Upper lobe of left lung (tissue), 6 donors: ENCODE results near the gene SEZ6L. TPM values are rescaled to one million over a fixed set of nuclear protein-coding genes. Genes with fewer than 3 reads are reported as not detected.
A peak's percentile ranks its signal among the peaks of the same experiment; 100 is the strongest.

ENCODE experiments used
- ATAC-seq, 2 donors: fragments of 200-7000 bp; cut with Tn5 transposase; one replicate each; pipeline ENCODE4 v1.9.1; 2022; ENCODE audit warnings: mild to moderate bottlenecking in 2 of 2, moderate library complexity in 2 of 2; ENCODE audit not compliant: low FRiP score in 2 of 2
- DNase-seq, 2 donors: peaks; one replicate each; pipeline ENCODE4 v3.0.0-alpha.2; 2019 to 2020
- H3K27ac ChIP-seq, 4 donors: fragments of 200-600 bp; sonication (generic); one replicate each; pipeline ENCODE4 v1.5.1; 2016 to 2019
- H3K27me3 ChIP-seq, 4 donors: fragments of 200-600 bp; sonication (generic); one replicate each; pipeline ENCODE4 v1.5.1; 2017 to 2019
- H3K36me3 ChIP-seq, 4 donors: fragments of 200-600 bp; sonication (generic); one replicate each; pipeline ENCODE4 v1.5.1; 2016 to 2019
- H3K4me1 ChIP-seq, 4 donors: fragments of 200-600 bp; sonication (generic); one replicate each; pipeline ENCODE4 v1.5.1; 2018 to 2019
- H3K4me3 ChIP-seq, 4 donors: fragments of 200-600 bp; sonication (generic); one replicate each; pipeline ENCODE4 v1.5.1; 2017 to 2019; ENCODE audit warnings: mild to moderate bottlenecking in 2 of 4, moderate library complexity in 1 of 4
- H3K9me3 ChIP-seq, 4 donors: fragments of 200-600 bp; sonication (generic); one replicate each; pipeline ENCODE4 v1.5.1; 2018 to 2019
- EP300 ChIP-seq, 4 donors: sonication (generic); formaldehyde crosslinking; IDR thresholded peaks; one replicate each; pipeline ENCODE4 v1.5.1; 2017; ENCODE audit warnings: antibody characterized with exemption in 4 of 4, control low read depth in 2 of 4
- POLR2A ChIP-seq, 4 donors: fragments of 450-650 bp; IDR thresholded peaks; one replicate each; pipeline ENCODE4 v1.5.1; 2016 to 2017; ENCODE audit warnings: antibody characterized with exemption in 4 of 4, mild to moderate bottlenecking in 2 of 4
- POLR2AphosphoS5 ChIP-seq, 2 donors: sonication (generic); formaldehyde crosslinking; IDR thresholded peaks; one replicate each; pipeline ENCODE4 v1.5.1; 2017; ENCODE audit warnings: antibody characterized with exemption in 2 of 2
- WGBS, 2 donors: methylation state at CpG; one replicate each; pipeline ENCODE4 v1.1.5; 2017 to 2018; 5-methylcytosine and 5-hydroxymethylcytosine counted together
- total RNA-seq, 6 donors: library from RNA; depleted of rRNA in 4 of 6; stranded (reverse); fragments of >200 nt in 4 of 6; gene quantifications; one replicate each; pipeline versions ENCODE4 v1.1.0 to v1.2.1, GENCODE V29; 2016 to 2021
- TF ChIP-seq, protein P1 (sequence below), 6 experiments: fragments of 450-650 bp in 4 of 6; fragments of 200-600 bp in 2 of 6; sonication (generic) in 2 of 6; IDR thresholded peaks; one replicate each; pipeline ENCODE4 v1.5.1; 2016 to 2019; ENCODE audit warnings: antibody characterized with exemption in 6 of 6
- donor health status: DM: no; HTN: no; CAD: no; lungs with moderate emphysema.
- donor health status: DM: no; HTN: yes; CAD: no; lungs with severe emphysema.

SEZ6L gene
- total RNA-seq, 6 donors from 2014 or later, result 0.06 to 1.2 (median 0.24) TPM; not detected in 3

DNA sequence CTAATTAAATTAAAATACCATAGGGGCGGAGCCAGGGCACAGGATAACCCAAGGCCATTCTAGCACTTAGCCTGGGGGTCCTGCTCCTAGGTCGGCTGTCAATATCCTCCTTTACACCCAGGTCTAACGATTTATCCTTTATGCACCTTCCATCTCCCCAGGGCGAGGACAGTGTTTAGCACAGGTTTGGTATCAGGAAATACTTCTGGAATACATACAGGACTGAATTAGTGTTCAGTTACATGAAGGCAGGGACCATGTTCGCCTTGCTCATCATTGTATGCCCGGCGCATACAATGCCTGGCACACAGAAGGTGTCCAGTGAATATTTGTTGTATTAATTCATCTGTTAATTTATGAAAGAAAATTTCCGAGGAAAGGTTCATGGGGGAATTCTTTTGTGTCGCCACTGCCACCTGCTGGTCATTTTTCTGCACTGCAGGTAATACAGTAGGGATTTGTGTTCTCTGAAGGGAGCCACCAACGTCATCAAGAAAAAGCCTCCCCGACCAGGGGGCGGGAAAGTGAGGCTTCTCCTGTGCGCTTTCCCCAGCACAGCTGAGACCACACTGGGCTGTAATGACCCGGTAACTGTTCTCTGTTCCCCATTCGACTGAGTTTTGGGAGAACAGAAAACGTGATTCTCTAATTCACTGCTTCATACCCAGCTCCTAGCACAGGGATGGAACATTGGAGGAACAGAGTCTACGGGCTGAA, 191.1 kb downstream of the SEZ6L start:
- no peaks in the 10 kb centered on the region for H3K9me3 ChIP-seq
- DNase-seq, result peak in 1 of 2 donors; percentile 49
- ATAC-seq, result peak in 1 of 2 donors; percentile 80
- H3K27ac ChIP-seq, result no peak overlapping the region
- no peaks in the 10 kb centered on the region for H3K27me3 ChIP-seq
- no peaks in the 10 kb centered on the region for H3K36me3 ChIP-seq
- no peak for TF ChIP-seq POLR2A (IDR thresholded peaks at IDR 0.05)
- TF ChIP-seq, protein P1, sequence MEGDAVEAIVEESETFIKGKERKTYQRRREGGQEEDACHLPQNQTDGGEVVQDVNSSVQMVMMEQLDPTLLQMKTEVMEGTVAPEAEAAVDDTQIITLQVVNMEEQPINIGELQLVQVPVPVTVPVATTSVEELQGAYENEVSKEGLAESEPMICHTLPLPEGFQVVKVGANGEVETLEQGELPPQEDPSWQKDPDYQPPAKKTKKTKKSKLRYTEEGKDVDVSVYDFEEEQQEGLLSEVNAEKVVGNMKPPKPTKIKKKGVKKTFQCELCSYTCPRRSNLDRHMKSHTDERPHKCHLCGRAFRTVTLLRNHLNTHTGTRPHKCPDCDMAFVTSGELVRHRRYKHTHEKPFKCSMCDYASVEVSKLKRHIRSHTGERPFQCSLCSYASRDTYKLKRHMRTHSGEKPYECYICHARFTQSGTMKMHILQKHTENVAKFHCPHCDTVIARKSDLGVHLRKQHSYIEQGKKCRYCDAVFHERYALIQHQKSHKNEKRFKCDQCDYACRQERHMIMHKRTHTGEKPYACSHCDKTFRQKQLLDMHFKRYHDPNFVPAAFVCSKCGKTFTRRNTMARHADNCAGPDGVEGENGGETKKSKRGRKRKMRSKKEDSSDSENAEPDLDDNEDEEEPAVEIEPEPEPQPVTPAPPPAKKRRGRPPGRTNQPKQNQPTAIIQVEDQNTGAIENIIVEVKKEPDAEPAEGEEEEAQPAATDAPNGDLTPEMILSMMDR (IDR thresholded peaks at IDR 0.05), result peak; percentile 61 to 90 (median 70)
- peaks cover 0 to 8% (median 6%) of the 10 kb centered on the region in 4 donors for H3K4me1 ChIP-seq
- WGBS, 2 donors, result 9 to 10% methylated on average over 16 to 17 of the region's 17 CpGs
- H3K4me3 ChIP-seq, result no peak overlapping the region

DNA sequence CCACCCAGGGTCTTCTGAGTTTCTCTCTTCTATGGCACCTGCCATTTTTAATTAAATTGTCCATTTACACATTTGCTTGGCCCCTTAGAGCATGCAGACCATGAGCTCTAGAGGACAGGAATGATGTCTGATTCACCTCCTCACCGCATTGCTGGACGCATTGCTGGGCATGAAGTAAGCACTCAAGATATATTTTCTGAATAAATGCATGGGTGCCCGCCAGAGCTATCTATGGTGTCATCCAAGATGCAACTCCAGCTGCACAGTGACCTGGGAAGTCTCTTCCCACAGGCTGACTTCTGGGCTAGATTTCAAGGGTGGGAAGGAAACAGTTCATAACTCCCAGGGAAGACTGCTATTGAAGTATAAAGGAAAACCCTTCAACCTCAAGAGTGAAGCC, 193.2 kb downstream of the SEZ6L start:
- ATAC-seq, result no peak

DNA sequence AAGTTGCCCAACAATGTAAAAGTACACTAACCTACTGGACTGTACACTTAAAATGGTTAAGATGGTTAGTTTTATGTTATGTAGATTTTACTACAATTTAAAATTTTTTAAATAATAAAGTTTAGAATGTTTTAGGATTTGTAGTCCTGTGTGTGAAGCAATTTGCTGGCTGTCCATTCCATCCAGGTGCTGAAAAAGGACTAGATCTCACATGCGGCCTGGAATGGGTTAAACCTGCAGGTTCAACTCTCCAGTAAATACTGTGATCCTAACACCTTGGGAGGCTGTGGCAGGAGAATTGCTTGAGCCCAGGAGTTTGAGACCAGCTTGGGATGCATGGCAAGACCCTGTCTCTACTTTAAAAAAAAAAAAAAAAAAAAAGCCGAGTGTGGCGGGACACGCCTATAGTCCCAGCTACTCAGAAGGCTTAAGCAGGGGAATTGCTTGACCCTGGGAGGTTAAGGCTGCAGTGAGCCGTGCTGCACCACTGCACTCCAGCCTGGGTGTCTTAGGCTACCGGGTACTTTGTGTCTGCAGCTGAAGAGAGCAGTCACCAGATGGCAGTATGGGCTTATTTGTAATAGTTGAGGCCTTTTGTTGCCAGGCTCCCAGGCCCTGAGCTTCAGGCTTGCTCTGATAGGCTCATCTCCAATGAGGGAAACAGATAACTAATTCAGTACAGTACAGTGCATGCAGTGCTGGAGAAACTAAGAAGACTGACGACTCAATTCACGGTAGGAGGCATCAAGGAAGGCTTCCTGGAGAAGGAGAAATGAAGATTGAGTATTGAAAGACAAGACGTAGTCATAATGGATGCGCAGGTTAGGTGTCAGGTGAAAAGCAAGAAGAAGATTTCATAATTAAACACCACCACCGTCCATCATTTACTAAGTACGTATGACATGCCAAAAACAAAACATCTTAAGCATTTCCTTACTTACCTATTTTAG, 195.1 kb downstream of the SEZ6L start:
- no peaks in the 10 kb centered on the region for H3K27me3 ChIP-seq
- 38 to 41% methylated on average over 12 of the region's 12 CpGs for WGBS, 2 donors
- H3K4me1 ChIP-seq, result peaks cover 0 to 8% (median 6%) of the 10 kb centered on the region in 4 donors
- H3K27ac ChIP-seq, result no peak overlapping the region
- ATAC-seq (peak; percentile 80 to 84), DNase-seq (peak in 1 of 2 donors; percentile 51)
- H3K36me3 ChIP-seq, result no peaks in the 10 kb centered on the region
- no peaks in the 10 kb centered on the region for H3K9me3 ChIP-seq
- no peak for TF ChIP-seq EP300 (IDR thresholded peaks at IDR 0.05)
- TF ChIP-seq, protein P1 (IDR thresholded peaks at IDR 0.05), result peak in 5 of 6 experiments; percentile 5 to 62 (median 41)
- H3K4me3 ChIP-seq, result no peak overlapping the region

More for the DNA sequence above, 193.2 kb downstream of the SEZ6L start:
- TF ChIP-seq POLR2AphosphoS5 (IDR thresholded peaks at IDR 0.05) (no peak), EP300 (IDR thresholded peaks at IDR 0.05) (no peak), POLR2A (IDR thresholded peaks at IDR 0.05) (no peak)
- TF ChIP-seq, protein P1 (IDR thresholded peaks at IDR 0.05), result no peak
- Histone ChIP-seq H3K4me1 (peaks cover 0 to 8% (median 6%) of the 10 kb centered on the region in 4 donors), H3K4me3 (no peak overlapping the region), H3K27ac (no peak overlapping the region), H3K36me3 (no peaks in the 10 kb centered on the region), H3K27me3 (no peaks in the 10 kb centered on the region), H3K9me3 (no peaks in the 10 kb centered on the region)
- no peak for DNase-seq
- 75 to 91% methylated on average over 3 of the region's 3 CpGs for WGBS, 2 donors

DNA sequence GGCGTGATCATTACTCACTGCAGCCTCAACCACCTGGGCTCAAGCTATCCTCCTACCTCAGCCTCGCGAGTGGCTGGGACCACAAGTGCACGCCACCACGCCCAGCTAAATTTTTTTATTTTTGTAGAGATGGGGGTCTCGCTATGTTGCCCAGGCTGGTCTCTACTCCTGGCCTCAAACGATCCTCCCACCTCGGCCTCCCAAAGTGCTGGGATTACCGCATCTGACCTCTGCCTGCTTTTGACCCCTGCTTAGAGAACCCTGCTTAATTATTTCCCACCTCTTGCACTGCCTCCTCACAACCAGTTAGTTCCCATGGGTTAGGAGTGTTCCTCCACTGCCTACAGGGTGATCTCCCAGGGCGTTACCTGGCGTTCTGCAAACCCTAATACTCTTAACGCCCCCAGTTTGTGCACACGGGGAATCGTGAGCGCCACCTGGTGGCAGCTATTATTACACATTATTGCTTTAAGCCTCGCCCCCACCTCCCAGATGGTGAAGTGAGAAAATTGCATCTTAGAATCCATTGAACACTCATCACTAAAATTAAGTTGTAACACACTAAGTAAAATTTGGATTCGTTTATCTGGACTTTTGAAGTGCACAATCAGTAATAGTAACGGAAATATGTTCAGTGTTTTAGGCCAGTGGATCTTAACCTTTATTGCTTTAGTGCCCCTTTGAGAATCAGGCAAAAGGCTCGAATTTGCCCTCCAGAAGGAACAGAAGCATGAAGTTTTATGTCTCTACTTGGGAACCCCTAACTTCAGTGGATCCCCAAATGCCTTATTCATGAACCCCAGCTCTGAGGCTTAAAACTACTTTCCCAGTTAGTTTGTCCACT, 198.4 kb downstream of the SEZ6L start:
- no peak for TF ChIP-seq POLR2A (IDR thresholded peaks at IDR 0.05)
- TF ChIP-seq, protein P1 (IDR thresholded peaks at IDR 0.05), result peak; percentile 34 to 73 (median 56)

More for the DNA sequence above, 198.4 kb downstream of the SEZ6L start:
- no peaks in the 10 kb centered on the region for H3K27me3 ChIP-seq
- no peaks in the 10 kb centered on the region for H3K36me3 ChIP-seq
- WGBS, 2 donors, result 41 to 47% methylated on average over 19 of the region's 19 CpGs
- H3K27ac ChIP-seq, result no peak overlapping the region
- H3K4me1 ChIP-seq, result no peaks in the 10 kb centered on the region
- peak in 1 of 2 donors; percentile 48 for ATAC-seq
- no peak overlapping the region for H3K4me3 ChIP-seq
- no peak for DNase-seq
- H3K9me3 ChIP-seq, result no peaks in the 10 kb centered on the region
